ENCODE results near the gene TAOK2. TPM values are rescaled to one million over a fixed set of nuclear protein-coding genes. Genes with fewer than 3 reads are reported as not detected.

The TAOK2 gene
- total RNA-seq, 4 donors from 2014 or later = 38.4 to 62.1 (median 46.5) TPM

- Histone ChIP-seq H3K27ac (no peak overlapping the region), H3K36me3 (peaks cover 0 to 100% of the 10 kb centered on the region in 2 donors), H3K27me3 (no peaks in the 10 kb centered on the region), H3K4me1 (no peaks in the 10 kb centered on the region), H3K9me3 (no peaks in the 10 kb centered on the region), H3K4me3 (no peak overlapping the region)
- 95% methylated on average over 7 of the region's 28 CpGs; no CpG with 5 or more reads in 1 of the 2 donors for WGBS, 2 donors (ENCODE audit: low coverage in 1 of 2)
- TF ChIP-seq POLR2A (IDR thresholded peaks at IDR 0.05) (no peak), EP300 (IDR thresholded peaks at IDR 0.05) (no peak), CTCF (IDR thresholded peaks at IDR 0.05) (no peak), POLR2AphosphoS5 (IDR thresholded peaks at IDR 0.05) (no peak)
- no peak for ATAC-seq
Observed at GRCh38 chr16:29985271-29985811, 11.7 kb downstream of the TAOK2 start.

- H3K27me3 ChIP-seq = no peaks in the 10 kb centered on the region
- H3K4me3 ChIP-seq = no peak overlapping the region
- peaks cover 0 to 100% of the 10 kb centered on the region in 2 donors for H3K36me3 ChIP-seq
- H3K27ac ChIP-seq = no peak overlapping the region
- H3K4me1 ChIP-seq = no peaks in the 10 kb centered on the region
- no CpG with 5 or more reads among the region's 20 CpGs for WGBS, 2 donors (ENCODE audit: low coverage in 1 of 2)
- TF ChIP-seq POLR2A (IDR thresholded peaks at IDR 0.05) (no peak), POLR2AphosphoS5 (IDR thresholded peaks at IDR 0.05) (no peak), EP300 (IDR thresholded peaks at IDR 0.05) (no peak), CTCF (IDR thresholded peaks at IDR 0.05) (no peak)
- H3K9me3 ChIP-seq = no peaks in the 10 kb centered on the region
- ATAC-seq = no peak
Observed at GRCh38 chr16:29986231-29986630, 12.6 kb downstream of the TAOK2 start.

- Histone ChIP-seq H3K36me3 (peaks cover 0 to 100% of the 10 kb centered on the region in 2 donors), H3K9me3 (no peaks in the 10 kb centered on the region), H3K4me3 (no peak overlapping the region), H3K27ac (no peak overlapping the region), H3K4me1 (no peaks in the 10 kb centered on the region), H3K27me3 (no peaks in the 10 kb centered on the region)
- ATAC-seq = no peak
- 60 to 89% methylated on average over 1 to 4 of the region's 5 CpGs for WGBS, 2 donors (ENCODE audit: low coverage in 1 of 2)
- TF ChIP-seq POLR2A (IDR thresholded peaks at IDR 0.05) (no peak), POLR2AphosphoS5 (IDR thresholded peaks at IDR 0.05) (no peak), CTCF (IDR thresholded peaks at IDR 0.05) (no peak), EP300 (IDR thresholded peaks at IDR 0.05) (no peak)
Observed at GRCh38 chr16:29986931-29987330, 13.3 kb downstream of the TAOK2 start.

- ATAC-seq = no peak
Observed at GRCh38 chr16:29987371-29988085, 13.9 kb downstream of the TAOK2 start.

More at GRCh38 chr16:29987371-29988085, 13.9 kb downstream of the TAOK2 start:
- TF ChIP-seq CTCF (IDR thresholded peaks at IDR 0.05) (no peak), POLR2A (IDR thresholded peaks at IDR 0.05) (no peak), POLR2AphosphoS5 (IDR thresholded peaks at IDR 0.05) (no peak), EP300 (IDR thresholded peaks at IDR 0.05) (no peak)
- Histone ChIP-seq H3K4me3 (no peak overlapping the region), H3K9me3 (no peaks in the 10 kb centered on the region), H3K27me3 (no peaks in the 10 kb centered on the region), H3K4me1 (no peaks in the 10 kb centered on the region), H3K36me3 (peaks cover 0 to 100% of the 10 kb centered on the region in 2 donors), H3K27ac (no peak overlapping the region)
- 60% methylated on average over 1 of the region's 35 CpGs; no CpG with 5 or more reads in 1 of the 2 donors for WGBS, 2 donors (ENCODE audit: low coverage in 1 of 2)

Data from gastroesophageal sphincter (tissue), 4 donors.